Measurements from ENCODE around the gene SH3TC1.

Gene SH3TC1

DNA sequence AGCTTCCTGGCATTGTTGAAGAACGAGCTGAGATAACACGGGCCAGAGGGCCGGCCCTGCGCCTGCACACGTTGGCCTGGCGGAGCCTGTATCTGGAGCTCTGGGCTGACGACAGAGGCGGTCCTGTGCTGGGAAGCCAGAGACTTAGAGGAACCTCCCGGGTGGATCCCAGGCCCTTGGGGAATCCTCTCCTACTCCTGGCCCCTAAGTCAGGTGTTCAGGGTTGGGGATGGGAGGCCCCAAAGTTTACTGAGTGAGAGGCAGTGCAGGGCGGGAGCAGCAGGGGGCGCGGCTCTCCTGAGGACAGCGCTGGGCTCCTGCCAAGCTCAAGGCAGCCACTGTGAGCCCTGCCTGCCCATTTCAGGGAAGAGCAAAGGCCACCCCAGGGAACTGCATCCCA is 68.0 kb downstream of the SH3TC1 start:
- no peak for DNase-seq

- no peak for DNase-seq
These were observed 69.1 kb downstream of the SH3TC1 start for GRCh38 chr4:8268211-8268610.

GRCh38 chr4:8268901-8269534 is 69.9 kb downstream of the SH3TC1 start:
- no peak for DNase-seq

DNA sequence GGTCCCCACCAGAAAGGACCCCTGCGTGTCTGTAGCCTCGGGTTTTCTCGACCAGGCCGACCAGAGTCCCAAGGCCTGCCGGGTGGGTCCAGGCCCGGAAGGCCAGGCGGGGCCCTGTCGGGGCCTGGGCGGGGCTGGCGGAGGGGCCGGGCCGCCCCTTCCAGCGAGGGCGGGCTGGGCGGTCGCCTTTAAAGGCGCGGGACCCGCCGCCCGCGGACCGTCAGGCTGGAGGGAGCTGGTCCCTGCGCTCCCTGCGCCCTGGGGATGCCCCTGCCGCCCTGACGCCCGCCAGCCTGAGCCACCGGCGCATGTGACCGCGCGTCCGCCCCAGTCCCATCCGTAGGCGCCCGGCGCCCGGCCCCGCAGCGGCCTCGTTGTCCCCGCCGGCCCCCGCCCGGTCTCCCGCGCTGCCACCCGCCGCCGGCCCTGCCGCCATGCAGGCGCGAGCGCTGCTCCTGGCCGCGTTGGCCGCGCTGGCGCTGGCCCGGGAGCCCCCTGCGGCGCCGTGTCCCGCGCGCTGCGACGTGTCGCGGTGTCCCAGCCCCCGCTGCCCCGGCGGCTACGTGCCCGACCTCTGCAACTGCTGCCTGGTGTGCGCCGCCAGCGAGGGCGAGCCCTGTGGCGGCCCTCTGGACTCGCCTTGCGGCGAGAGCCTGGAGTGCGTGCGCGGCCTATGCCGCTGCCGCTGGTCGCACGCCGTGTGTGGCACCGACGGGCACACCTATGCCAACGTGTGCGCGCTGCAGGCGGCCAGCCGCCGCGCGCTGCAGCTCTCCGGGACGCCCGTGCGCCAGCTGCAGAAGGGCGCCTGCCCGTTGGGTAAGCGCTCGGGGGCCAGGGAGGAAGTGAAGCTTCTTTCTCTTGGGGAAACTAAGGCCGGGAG is 70.7 kb downstream of the SH3TC1 start, which contains the start of gene HTRA3:
Gene HTRA3, plus strand, starts transcription at position 220 of the 883 bp plus-strand sequence. Its CDS starts 215 bp downstream, at position 435.
- no peak for DNase-seq

DNA sequence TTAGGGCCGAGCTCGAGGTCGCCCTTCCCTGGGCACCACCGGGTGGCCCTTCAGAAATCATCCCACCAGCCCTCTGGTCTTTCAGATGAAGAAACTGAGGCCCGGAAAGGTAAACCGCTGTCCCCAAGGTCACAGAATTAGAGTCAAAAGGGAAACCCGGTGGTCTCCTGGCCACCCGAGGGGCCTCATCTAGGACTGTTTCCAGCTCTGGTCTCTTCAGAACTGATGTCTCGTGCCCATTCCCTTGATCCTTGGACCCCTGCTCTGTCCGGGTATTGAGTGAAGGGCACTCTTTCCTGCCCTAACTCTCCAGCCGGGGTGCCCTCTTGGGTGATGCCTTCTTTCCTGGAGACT is 71.3 kb downstream of the SH3TC1 start:
- DNase-seq: no peak

- DNase-seq: no peak
These were observed 72.1 kb downstream of the SH3TC1 start for GRCh38 chr4:8270912-8271815.

DNA sequence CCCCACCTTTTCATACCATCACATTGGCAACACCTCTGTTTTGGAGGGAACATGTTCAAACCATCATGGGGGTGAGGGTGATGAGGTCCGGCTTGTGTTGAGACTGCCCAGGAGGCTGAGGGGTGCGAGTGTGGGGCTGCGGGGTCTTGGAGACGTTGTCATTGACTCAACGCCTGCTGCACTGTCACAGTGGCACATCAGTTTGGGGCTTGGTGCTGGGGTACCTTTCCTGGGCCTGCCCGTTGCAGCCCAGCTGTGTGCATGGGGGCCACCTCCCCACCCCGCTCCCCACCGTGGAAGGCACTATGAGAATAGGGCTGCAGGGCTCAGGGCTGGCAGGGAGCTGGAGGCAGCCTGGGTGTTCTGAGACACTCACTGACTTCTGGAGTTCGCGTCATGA is 72.7 kb downstream of the SH3TC1 start:
- no peak for DNase-seq

GRCh38 chr4:8272472-8273428 is 73.7 kb downstream of the SH3TC1 start:
- DNase-seq: no peak

DNA sequence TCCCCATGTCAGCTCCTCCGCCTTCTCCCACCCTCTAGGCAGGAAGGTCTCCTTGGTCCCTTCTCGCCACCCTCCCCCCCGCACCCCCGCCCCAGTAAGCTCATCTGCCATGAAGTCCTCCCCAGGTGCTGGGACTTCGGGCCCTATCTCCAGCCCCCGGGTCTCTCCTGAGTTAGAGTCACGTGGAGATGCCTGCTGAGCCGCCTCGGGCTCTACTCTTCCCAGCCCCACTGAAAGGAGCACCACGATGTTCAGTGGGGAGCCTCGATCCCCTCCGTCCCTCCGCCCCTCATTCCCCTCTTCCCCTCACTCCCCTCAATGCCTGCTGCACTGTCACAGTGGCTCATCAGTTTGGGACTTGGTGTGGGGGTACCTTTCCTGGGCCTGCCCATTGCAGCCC is 74.4 kb downstream of the SH3TC1 start:
- no peak for DNase-seq

GRCh38 chr4:8274066-8274652 is 75.1 kb downstream of the SH3TC1 start:
- no peak for DNase-seq

DNA sequence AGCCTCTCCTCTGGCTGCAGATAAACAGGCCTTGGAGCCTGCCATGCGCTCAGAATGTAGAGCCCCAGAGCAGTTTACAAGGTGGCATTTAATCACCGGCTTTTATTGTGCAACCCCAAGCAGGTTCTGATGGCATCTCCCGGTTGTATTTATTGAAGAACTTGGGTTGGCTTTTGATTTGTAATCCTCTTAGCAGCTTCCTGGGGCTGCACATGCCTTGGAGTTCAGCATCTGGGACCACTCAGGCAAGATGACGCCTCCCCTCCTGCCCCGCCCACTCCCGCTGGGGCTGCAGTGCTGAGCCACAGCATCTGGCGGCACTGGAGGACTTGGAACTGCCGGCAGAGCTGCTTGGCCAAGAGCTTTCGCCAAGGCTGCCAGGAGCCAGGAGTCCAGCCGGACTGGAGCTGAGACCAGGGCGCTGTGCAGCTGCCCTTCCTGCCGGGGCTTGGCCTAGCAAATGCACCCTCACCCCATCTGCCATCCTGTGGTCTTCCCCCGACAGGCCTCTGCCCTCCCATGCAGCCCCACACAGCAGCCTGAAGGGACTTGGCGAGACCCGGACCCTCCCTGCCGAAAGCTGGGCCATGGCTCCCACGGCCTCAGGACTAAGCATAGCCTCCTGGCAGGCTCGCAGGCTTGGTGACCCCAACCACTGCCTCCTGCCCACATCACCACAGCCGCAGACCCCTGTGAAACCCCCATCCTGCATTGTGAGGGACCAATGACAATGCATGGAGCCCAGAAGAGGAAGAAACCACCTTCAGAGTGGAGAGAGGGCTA is 75.9 kb downstream of the SH3TC1 start:
- no peak for DNase-seq

DNA sequence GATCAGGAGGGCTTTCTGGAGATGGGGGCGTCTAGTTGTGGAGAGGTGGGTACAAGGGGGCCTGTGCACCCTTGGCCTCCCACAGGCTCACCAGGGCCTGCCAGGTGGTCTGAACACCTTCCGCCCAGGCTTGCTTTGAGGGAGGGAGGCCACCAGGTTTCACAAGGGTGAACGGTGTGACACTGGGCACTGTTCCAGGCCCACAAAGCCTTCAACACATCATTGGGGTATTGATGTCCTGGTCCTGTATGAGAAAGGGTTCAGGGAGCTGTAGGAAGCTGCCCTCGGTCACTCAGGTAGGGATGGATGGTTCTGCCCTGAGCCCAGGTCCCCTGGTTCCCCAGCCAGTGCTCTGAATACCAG is 76.4 kb downstream of the SH3TC1 start:
- no peak for DNase-seq

GRCh38 chr4:8276358-8277240 is 77.5 kb downstream of the SH3TC1 start:
- DNase-seq: no peak

DNA sequence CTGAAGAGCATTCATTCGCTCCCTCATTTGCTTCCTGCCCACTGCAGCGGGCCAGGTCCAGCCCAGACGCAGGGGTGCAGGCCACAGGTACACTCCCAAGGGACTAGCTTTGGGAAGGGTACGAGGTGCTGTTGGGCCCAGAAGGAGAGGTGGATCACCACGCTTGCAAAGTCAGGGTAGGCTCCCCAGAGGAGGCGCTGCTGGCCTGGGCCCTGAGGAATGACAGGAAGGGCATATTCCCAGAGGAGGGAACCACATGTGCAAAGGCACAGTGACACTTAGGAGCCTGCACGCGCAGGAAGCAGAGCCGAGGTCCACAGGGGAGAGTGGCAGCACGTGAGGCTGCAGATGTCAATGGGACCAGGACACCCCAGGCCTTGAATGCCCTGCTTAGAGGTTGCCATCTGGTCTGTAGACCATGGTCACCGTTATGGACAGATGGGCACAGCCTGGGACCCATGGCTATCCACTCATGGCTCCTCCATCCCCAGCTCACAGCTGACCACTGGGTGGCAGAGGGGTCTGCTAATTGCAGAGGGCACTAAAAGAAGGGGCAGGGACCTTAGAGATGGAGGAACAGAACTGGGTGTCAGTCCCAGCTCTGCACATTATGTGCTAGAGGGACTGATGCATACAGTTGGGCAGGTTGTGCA is 78.4 kb downstream of the SH3TC1 start:
- DNase-seq: no peak

- DNase-seq: no peak
These were observed 78.9 kb downstream of the SH3TC1 start for GRCh38 chr4:8278009-8278395.

DNA sequence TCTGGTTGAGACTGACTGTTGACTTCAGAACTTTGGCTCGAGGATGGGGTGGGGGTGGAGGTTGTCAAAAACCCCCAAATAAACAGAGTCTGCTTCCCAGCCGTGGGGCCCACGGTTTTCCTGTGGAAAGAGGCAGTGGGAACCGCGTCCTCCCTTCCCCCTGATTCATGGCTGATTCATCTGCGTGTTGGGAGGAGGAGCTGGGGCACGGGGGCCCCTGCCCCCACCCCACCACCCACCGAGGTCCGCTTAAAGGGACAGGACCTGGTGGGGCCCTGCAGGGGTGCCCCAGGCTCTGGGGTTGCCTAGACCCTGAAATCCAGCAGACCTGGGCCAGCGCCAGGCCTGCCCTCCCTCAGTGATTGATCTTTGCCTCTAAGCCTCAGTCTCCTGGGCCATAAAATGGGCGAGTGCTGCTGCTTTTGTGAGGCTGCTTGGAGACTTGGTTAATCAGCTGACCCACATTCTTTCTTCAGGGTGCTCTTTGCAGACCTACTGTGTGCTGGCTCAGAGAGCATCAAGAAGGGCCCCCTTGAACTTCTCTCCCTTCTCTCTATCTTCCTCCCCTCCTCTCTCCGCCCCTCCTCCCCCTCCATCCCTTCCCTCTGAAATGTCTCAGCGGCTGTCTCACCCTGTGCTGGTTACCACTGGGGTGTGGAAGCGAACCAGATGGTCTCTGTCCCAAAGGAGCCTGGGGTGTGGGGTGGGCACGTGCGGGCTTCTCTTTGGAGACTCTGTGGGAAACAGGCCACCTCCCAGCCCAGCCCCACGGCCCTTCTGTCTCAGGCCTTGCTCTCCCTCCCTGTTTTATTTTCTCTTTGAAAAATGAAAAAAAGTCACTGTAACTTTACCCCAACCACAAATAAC is 79.6 kb downstream of the SH3TC1 start:
- no peak for DNase-seq

GRCh38 chr4:8279321-8280157 is 80.4 kb downstream of the SH3TC1 start:
- DNase-seq: no peak
